ENCODE measurements around the gene VPS26C.

VPS26C gene

GRCh38 chr21:37182222-37182621 lies 84.9 kb downstream of the VPS26C start:
- TF ChIP-seq EZH2phosphoT487 (IDR thresholded peaks at IDR 0.05; ENCODE audit: borderline replicate concordance), result no peak
- no peak for TF ChIP-seq CTCF (conservative IDR thresholded peaks at IDR 0.05; ENCODE audit: low read length)
- peaks cover 12% of the 10 kb centered on the region for H3K4me1 ChIP-seq (ENCODE audit: insufficient read depth, low read length, poor library complexity, severe bottlenecking)
- H3K9me3 ChIP-seq (ENCODE audit: insufficient read depth, low read depth, low read length), result no peaks in the 10 kb centered on the region
- peaks cover 76% of the 10 kb centered on the region for H3K36me3 ChIP-seq (ENCODE audit: insufficient read depth, low read length)
- H3K9ac ChIP-seq (ENCODE audit: low read depth, low read length, poor library complexity, severe bottlenecking), result no peak overlapping the region
- H3K4me3 ChIP-seq (ENCODE audit: low read length, poor library complexity, severe bottlenecking), result no peak overlapping the region
- H4K20me1 ChIP-seq (ENCODE audit: insufficient read depth, low read length, poor library complexity, severe bottlenecking), result no peaks in the 10 kb centered on the region
- no peaks in the 10 kb centered on the region for H3K79me2 ChIP-seq (ENCODE audit: insufficient read depth, low read length)
- no peak overlapping the region for H3K4me2 ChIP-seq (ENCODE audit: low read depth, low read length, poor library complexity, severe bottlenecking)
- H3F3A ChIP-seq (ENCODE audit: low read depth), result 0 out of 2 replicates have a peak, but pooled peaks cover 3% of the 10 kb centered on the region
- H3K27me3 ChIP-seq (ENCODE audit: insufficient read depth, low read length, poor library complexity, severe bottlenecking), result no peaks in the 10 kb centered on the region
- H2AFZ ChIP-seq (ENCODE audit: low read length), result no peak overlapping the region
- H3K9me2 ChIP-seq (replicated peaks; ENCODE audit: low read depth, low read length), result no peaks in the 10 kb centered on the region

- H3K27me3 ChIP-seq (ENCODE audit: insufficient read depth, low read length, poor library complexity, severe bottlenecking), result no peaks in the 10 kb centered on the region
- H3K79me2 ChIP-seq (ENCODE audit: insufficient read depth, low read length), result no peaks in the 10 kb centered on the region
- no peak overlapping the region for H2AFZ ChIP-seq (ENCODE audit: low read length)
- no peak overlapping the region for H3K4me3 ChIP-seq (ENCODE audit: low read length, poor library complexity, severe bottlenecking)
- no peak overlapping the region for H3K9ac ChIP-seq (ENCODE audit: low read depth, low read length, poor library complexity, severe bottlenecking)
- no peaks in the 10 kb centered on the region for H4K20me1 ChIP-seq (ENCODE audit: insufficient read depth, low read length, poor library complexity, severe bottlenecking)
- H3K9me3 ChIP-seq (ENCODE audit: insufficient read depth, low read depth, low read length), result no peaks in the 10 kb centered on the region
- peaks cover under 1% of the 10 kb centered on the region for H3K4me1 ChIP-seq (ENCODE audit: insufficient read depth, low read length, poor library complexity, severe bottlenecking)
- peaks cover 77% of the 10 kb centered on the region for H3K36me3 ChIP-seq (ENCODE audit: insufficient read depth, low read length)
- no peaks in the 10 kb centered on the region for H3K9me2 ChIP-seq (replicated peaks; ENCODE audit: low read depth, low read length)
- 0 out of 2 replicates have a peak, but pooled peaks cover 3% of the 10 kb centered on the region for H3F3A ChIP-seq (ENCODE audit: low read depth)
- H3K4me2 ChIP-seq (ENCODE audit: low read depth, low read length, poor library complexity, severe bottlenecking), result no peak overlapping the region
- TF ChIP-seq EZH2phosphoT487 (IDR thresholded peaks at IDR 0.05; ENCODE audit: borderline replicate concordance) (no peak), CTCF (conservative IDR thresholded peaks at IDR 0.05; ENCODE audit: low read length) (no peak)
Measured at GRCh38 chr21:37181059-37181458, 86.1 kb downstream of the VPS26C start.

DNA sequence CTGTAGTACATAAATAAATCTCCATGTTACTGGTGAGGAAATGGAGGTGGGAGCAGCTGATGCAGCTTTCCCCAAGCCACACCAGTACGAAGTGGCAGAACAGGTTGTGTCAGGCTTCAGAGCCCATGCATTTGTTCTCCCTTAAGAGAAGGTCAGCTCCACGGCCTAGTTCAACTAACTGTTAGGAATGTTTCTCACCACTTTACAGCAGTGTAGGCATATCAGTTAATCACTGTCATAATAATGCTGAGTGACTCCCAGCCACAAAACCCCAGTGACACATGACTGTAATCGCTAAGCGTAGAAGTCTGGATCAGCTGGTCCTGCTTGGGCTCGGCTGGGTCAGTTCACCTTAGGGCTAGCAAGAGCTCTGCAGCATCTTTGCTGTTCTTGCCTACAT lies 90.4 kb downstream of the VPS26C start:
- Histone ChIP-seq H3F3A (ENCODE audit: low read depth) (no peaks in the 10 kb centered on the region), H3K79me2 (ENCODE audit: insufficient read depth, low read length) (no peaks in the 10 kb centered on the region), H2AFZ (ENCODE audit: low read length) (no peak overlapping the region), H3K27me3 (ENCODE audit: insufficient read depth, low read length, poor library complexity, severe bottlenecking) (no peaks in the 10 kb centered on the region), H3K9ac (ENCODE audit: low read depth, low read length, poor library complexity, severe bottlenecking) (no peak overlapping the region), H3K36me3 (ENCODE audit: insufficient read depth, low read length) (peaks cover 84% of the 10 kb centered on the region), H3K4me1 (ENCODE audit: insufficient read depth, low read length, poor library complexity, severe bottlenecking) (no peaks in the 10 kb centered on the region), H3K9me3 (ENCODE audit: insufficient read depth, low read depth, low read length) (no peaks in the 10 kb centered on the region), H4K20me1 (ENCODE audit: insufficient read depth, low read length, poor library complexity, severe bottlenecking) (peaks cover 2% of the 10 kb centered on the region), H3K4me2 (ENCODE audit: low read depth, low read length, poor library complexity, severe bottlenecking) (no peak overlapping the region), H3K4me3 (ENCODE audit: low read length, poor library complexity, severe bottlenecking) (no peak overlapping the region), H3K9me2 (replicated peaks; ENCODE audit: low read depth, low read length) (no peaks in the 10 kb centered on the region)
- TF ChIP-seq CTCF (conservative IDR thresholded peaks at IDR 0.05; ENCODE audit: low read length), result no peak
- TF ChIP-seq EZH2phosphoT487 (IDR thresholded peaks at IDR 0.05; ENCODE audit: borderline replicate concordance), result no peak
